Peyer's patch (tissue), 4 donors: ENCODE measurements around the gene AGBL3. TPM values are rescaled to one million over a fixed set of nuclear protein-coding genes. Genes with fewer than 3 reads are reported as not detected.

Experiments used
- DNase-seq, 3 donors: peaks; one replicate each; pipeline ENCODE4 v3.0.0-alpha.2; 2017 to 2019
- H3K27ac ChIP-seq, 4 donors: fragments of 200-600 bp; sonication (generic); one replicate each; pipeline ENCODE4 v1.5.1; 2016 to 2019
- H3K27me3 ChIP-seq, 2 donors: fragments of 200-600 bp; sonication (generic); one replicate each; pipeline ENCODE4 v1.5.1; 2019
- H3K36me3 ChIP-seq, 3 donors: fragments of 200-600 bp; sonication (generic); one replicate each; pipeline ENCODE4 v1.5.1; 2016 to 2019
- H3K4me1 ChIP-seq, 4 donors: fragments of 200-600 bp; sonication (generic); one replicate each; pipeline ENCODE4 v1.5.1; 2016 to 2019
- H3K4me3 ChIP-seq, 4 donors: fragments of 200-600 bp; sonication (generic); 1 replicate in 3 of 4; 2 replicates in 1 of 4; pipeline ENCODE4 v1.5.1; 2016 to 2019; ENCODE audit warnings: mild to moderate bottlenecking in 1 of 4
- H3K9me3 ChIP-seq, 4 donors: fragments of 200-600 bp; sonication (generic); one replicate each; pipeline ENCODE4 v1.5.1; 2016 to 2019; ENCODE audit warnings: mild to moderate bottlenecking in 1 of 4
- POLR2A ChIP-seq, 2 donors: fragments of 450-650 bp; IDR thresholded peaks; one replicate each; pipeline ENCODE4 v1.5.1; 2017; ENCODE audit warnings: antibody characterized with exemption in 2 of 2, mild to moderate bottlenecking in 2 of 2, moderate library complexity in 2 of 2
- total RNA-seq, 4 donors: library from RNA; depleted of rRNA; stranded (reverse); fragments of >200 nt; gene quantifications; one replicate each; pipeline ENCODE4 v1.1.0, GENCODE V29; 2016
- TF ChIP-seq, protein P1 (sequence below), 6 experiments: fragments of 450-650 bp in 4 of 6; fragments of 200-600 bp in 2 of 6; sonication (generic) in 1 of 6; IDR thresholded peaks; one replicate each; pipeline ENCODE4 v1.5.1; 2017 to 2019; ENCODE audit warnings: antibody characterized with exemption in 6 of 6, mild to moderate bottlenecking in 3 of 6, moderate library complexity in 1 of 6

The AGBL3 gene
- total RNA-seq, 4 donors from 2014 or later, result 0.38 to 8.4 (median 4.3) TPM

DNA sequence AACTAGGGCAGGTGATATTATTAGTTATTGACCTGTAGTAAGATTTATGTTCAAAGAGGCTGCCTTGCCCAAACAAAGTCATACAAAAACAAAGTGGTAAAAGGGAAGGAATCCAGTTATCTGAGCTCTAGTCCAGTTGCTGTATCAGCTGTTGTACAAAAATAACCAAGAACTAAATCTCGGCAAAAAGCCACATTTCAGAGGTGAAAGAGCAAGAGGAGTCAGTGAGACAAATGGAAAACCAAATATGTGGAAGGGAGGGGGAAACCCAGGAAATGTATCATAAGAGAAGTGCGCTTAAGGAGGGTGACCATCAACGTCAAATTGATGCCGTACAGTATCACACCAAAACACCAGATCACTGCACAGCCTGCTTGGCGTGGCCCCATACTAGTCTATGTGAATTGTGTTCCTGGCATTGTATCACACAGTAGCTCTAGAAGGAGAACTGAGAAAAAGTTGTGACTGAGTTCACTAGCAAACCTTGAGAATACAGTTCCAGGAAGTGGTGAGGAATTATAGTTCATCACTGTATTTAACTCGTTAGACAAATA lies 6.4 kb downstream of the AGBL3 start:
- H3K4me1 ChIP-seq, result peaks cover 0 to 25% (median 0%) of the 10 kb centered on the region in 4 donors
- DNase-seq, result no peak
- TF ChIP-seq, protein P1, sequence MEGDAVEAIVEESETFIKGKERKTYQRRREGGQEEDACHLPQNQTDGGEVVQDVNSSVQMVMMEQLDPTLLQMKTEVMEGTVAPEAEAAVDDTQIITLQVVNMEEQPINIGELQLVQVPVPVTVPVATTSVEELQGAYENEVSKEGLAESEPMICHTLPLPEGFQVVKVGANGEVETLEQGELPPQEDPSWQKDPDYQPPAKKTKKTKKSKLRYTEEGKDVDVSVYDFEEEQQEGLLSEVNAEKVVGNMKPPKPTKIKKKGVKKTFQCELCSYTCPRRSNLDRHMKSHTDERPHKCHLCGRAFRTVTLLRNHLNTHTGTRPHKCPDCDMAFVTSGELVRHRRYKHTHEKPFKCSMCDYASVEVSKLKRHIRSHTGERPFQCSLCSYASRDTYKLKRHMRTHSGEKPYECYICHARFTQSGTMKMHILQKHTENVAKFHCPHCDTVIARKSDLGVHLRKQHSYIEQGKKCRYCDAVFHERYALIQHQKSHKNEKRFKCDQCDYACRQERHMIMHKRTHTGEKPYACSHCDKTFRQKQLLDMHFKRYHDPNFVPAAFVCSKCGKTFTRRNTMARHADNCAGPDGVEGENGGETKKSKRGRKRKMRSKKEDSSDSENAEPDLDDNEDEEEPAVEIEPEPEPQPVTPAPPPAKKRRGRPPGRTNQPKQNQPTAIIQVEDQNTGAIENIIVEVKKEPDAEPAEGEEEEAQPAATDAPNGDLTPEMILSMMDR (IDR thresholded peaks at IDR 0.05), result no peak
- H3K9me3 ChIP-seq, result no peaks in the 10 kb centered on the region
- H3K27ac ChIP-seq, result peak overlapping the region in 3 of 4 donors; percentile 0 to 23 (median 13)
- no peak overlapping the region for H3K4me3 ChIP-seq
- no peaks in the 10 kb centered on the region for H3K27me3 ChIP-seq
- no peaks in the 10 kb centered on the region for H3K36me3 ChIP-seq

DNA sequence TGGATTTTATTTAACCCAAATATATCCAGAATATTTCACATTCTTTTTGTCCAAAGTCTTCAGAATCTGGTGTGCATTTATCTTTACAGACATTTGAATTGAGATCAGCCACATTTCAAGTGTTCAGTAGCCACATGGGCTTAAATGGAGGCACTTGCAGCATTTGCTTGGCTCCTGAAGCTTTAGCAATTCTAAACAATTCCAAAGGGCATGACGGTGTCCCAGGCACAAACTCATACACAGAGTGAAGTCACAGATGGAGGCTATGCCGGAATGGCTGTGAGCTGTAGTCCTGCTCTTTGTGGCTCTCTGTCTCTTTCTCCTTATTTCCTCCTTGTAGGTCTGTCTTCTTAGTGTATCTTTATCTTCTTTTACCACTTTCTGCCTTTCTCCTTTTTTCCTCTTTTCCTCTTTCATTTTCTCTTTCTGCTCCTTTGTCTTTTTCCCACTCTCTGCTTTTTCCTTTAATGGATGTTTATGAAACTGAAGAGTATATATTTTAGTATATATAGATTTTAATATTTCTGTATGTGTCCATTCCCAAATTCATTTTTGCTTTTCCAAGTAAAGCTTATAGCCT lies 7.7 kb downstream of the AGBL3 start:
- Histone ChIP-seq H3K4me1 (peaks cover 0 to 20% (median 0%) of the 10 kb centered on the region in 4 donors), H3K4me3 (no peak overlapping the region), H3K27me3 (no peaks in the 10 kb centered on the region), H3K27ac (no peak overlapping the region), H3K9me3 (no peaks in the 10 kb centered on the region), H3K36me3 (no peaks in the 10 kb centered on the region)
- TF ChIP-seq POLR2A (IDR thresholded peaks at IDR 0.05), result no peak
- TF ChIP-seq, protein P1 (IDR thresholded peaks at IDR 0.05), result no peak
- no peak for DNase-seq

DNA sequence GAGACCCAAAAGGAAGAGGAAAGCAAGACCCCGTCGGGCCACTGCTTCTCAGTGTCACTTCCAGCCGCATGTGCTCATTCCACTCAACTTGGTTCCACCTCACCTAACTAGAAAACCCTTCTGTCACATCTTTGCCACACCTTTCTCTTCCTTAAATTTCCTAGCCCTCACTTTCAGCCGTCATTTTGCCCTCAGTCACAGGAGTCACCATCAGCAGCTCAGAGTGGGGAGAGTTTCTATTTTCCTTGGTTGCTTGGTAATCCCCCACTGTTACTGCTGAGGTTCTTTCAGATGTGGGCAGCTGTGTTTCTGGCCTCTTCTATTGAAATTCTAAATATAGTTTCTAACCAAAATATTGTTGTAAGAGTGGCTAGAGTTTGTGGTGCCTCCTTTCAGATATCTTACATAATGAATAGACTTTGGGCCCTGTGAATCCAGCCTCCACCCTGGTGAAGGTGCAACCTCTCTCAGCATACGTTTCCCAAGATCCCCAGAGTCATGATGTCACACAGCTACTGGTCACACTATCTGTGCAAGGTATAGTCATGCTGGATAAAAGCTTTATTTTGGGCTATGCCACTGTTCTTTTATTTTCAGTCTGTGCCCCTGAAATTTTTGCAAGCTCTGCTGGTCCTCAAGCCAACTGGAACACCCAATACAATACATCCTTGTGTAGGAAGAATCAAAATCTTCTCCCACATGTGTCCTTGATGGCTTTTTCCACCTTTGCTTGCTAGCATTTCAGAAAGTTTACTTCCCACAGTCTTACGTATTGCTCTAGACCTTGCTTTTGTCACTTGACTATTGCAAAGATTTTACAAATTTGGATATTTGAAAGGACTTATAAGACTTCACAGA lies 9.2 kb downstream of the AGBL3 start:
- H3K4me1 ChIP-seq, result peaks cover 0 to 20% (median 0%) of the 10 kb centered on the region in 4 donors

DNA sequence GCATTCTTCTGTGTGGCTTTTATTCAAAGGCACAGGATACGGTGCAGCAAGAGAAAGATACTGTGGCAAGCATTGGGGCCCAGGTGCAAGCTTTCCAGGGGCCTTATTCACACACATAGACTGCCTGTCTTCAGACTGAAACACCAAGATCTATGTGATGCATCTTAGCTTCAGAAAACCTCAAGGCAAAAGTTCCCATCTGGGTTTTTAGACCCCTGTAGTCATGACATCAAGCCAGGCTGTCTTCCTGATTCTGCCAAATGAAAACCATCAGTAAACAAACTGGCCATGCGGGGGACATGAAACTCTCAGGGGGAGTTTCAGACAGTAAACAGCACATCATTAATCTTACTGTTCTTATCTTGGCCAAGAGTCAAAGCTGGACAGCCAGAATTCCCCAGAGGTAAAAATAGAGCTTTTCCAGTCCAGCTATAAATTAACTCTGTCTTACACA lies 9.8 kb downstream of the AGBL3 start:
- Histone ChIP-seq H3K27me3 (no peaks in the 10 kb centered on the region), H3K27ac (peak overlapping the region; percentile 9 to 50 (median 21)), H3K4me3 (no peak overlapping the region), H3K36me3 (no peaks in the 10 kb centered on the region), H3K4me1 (peaks cover 0 to 20% (median 0%) of the 10 kb centered on the region in 4 donors), H3K9me3 (no peaks in the 10 kb centered on the region)
- no peak for DNase-seq
- TF ChIP-seq, protein P1 (IDR thresholded peaks at IDR 0.05), result no peak
- TF ChIP-seq POLR2A (IDR thresholded peaks at IDR 0.05), result no peak

More for the DNA sequence above, 9.2 kb downstream of the AGBL3 start:
- Histone ChIP-seq H3K27ac (peak overlapping the region; percentile 23 to 62 (median 38)), H3K9me3 (no peaks in the 10 kb centered on the region), H3K36me3 (no peaks in the 10 kb centered on the region), H3K27me3 (no peaks in the 10 kb centered on the region), H3K4me3 (no peak overlapping the region)
- no peak for DNase-seq
- TF ChIP-seq, protein P1 (IDR thresholded peaks at IDR 0.05), result no peak
- TF ChIP-seq POLR2A (IDR thresholded peaks at IDR 0.05), result no peak

DNA sequence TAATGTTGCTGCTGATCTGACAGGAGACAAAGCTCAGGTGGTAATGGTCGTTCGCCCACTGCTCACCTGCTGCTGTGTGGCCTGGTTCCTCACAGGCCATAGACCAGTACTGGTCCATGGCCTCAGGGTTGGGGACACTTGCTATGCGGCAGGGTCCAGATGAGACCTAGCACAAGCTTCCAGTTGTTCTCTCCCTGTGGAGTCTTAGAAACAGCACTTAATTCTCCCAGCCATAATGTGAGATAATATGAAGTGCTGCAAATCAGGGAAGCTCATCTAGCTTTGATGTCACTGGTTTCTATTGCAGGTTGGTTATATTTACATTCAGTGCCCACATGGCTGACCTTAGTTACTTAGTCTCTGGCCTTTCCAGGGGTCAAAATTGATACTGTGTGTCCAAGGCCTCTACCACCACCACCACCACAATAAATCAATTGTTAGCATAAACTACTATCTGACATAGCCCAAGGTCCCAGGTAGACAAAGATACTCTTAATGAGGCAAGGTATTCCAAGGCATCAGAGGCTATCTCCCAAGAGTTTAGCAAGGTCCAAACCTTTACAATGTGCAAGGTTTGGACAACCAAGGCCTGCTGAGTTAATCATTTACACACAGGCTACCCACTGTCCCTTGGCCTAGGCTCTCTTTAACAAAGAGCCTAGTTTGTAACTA lies 11.0 kb downstream of the AGBL3 start:
- H3K27me3 ChIP-seq, result no peaks in the 10 kb centered on the region
- H3K36me3 ChIP-seq, result no peaks in the 10 kb centered on the region
- no peak for DNase-seq
- H3K27ac ChIP-seq, result peak overlapping the region in 1 of 4 donors; percentile 18
- no peaks in the 10 kb centered on the region for H3K9me3 ChIP-seq
- peaks cover 0 to 14% (median 0%) of the 10 kb centered on the region in 4 donors for H3K4me1 ChIP-seq
- no peak overlapping the region for H3K4me3 ChIP-seq
- no peak for TF ChIP-seq POLR2A (IDR thresholded peaks at IDR 0.05)
- TF ChIP-seq, protein P1 (IDR thresholded peaks at IDR 0.05), result no peak
